PC-3 (cell line): ENCODE results near the gene CFAP57. TPM values are rescaled to one million over a fixed set of nuclear protein-coding genes. Genes with fewer than 3 reads are reported as not detected.

Experiments
- ATAC-seq: fragments of 200-7000 bp; cut with Tn5 transposase; 2 replicates; pipeline ENCODE4 v1.9.1; 2020; ENCODE audit warnings: mild to moderate bottlenecking, moderate library complexity
- BruUV-seq: library from RNA; stranded (reverse); fragments of 400-500 nt; replicated peaks from 2 replicates; lab custom pipeline; 2021; lab: Mats Ljungman, UMichigan
- CTCF ChIA-PET: fragments of 300-600 bp; sonication (Branson Sonifier 250); formaldehyde crosslinking; loops from one replicate; lab custom pipeline; 2022; ENCODE audit warnings: antibody characterized with exemption; lab: Charles Lee
- POLR2A ChIA-PET: fragments of 300-600 bp; sonication (Branson Sonifier 250); formaldehyde crosslinking; loops from one replicate; lab custom pipeline; 2022; ENCODE audit warnings: antibody characterized with exemption; ENCODE audit not compliant: unreplicated experiment; lab: Charles Lee
- DNase-seq: peaks from one replicate; pipeline ENCODE4 v3.0.0-alpha.2; 2015
- H2AFZ ChIP-seq: fragments of 300-600 bp; sonication (generic); 2 replicates; pipeline ENCODE4 v1.6.0; 2016; ENCODE audit warnings: antibody characterized with exemption, low read length
- H3F3A ChIP-seq: fragments of 300-600 bp; sonication (generic); one replicate; pipeline ENCODE4 v1.6.0; 2017; ENCODE audit warnings: antibody characterized with exemption, low read length, control low read depth, mild to moderate bottlenecking; ENCODE audit not compliant: unreplicated experiment
- H3K27ac ChIP-seq: fragments of 300-600 bp; sonication (generic); 2 replicates; pipeline ENCODE4 v1.5.1; 2016; ENCODE audit warnings: mild to moderate bottlenecking, low read length
- H3K27me3 ChIP-seq: fragments of 300-600 bp; sonication (generic); 2 replicates; pipeline ENCODE4 v1.6.1; 2016; ENCODE audit warnings: low read length, mixed read lengths
- H3K36me3 ChIP-seq: fragments of 300-600 bp; sonication (generic); 2 replicates; pipeline ENCODE4 v1.6.1; 2016; ENCODE audit warnings: low read depth, mixed run types, low read length, mixed read lengths
- H3K4me1 ChIP-seq: fragments of 300-600 bp; sonication (generic); 2 replicates; pipeline ENCODE4 v1.5.1; 2016; ENCODE audit warnings: low read length; ENCODE audit not compliant: insufficient read depth
- H3K4me2 ChIP-seq: fragments of 300-600 bp; sonication (generic); 2 replicates; pipeline ENCODE4 v1.6.0; 2016; ENCODE audit warnings: low read length
- H3K4me3 ChIP-seq: fragments of 300-600 bp; sonication (generic); 2 replicates; pipeline ENCODE4 v1.5.1; 2016; ENCODE audit warnings: mild to moderate bottlenecking, low read length, mixed read lengths
- H3K79me2 ChIP-seq: fragments of 300-600 bp; sonication (generic); 2 replicates; pipeline ENCODE4 v1.6.1; 2017; ENCODE audit warnings: low read length, mixed read lengths
- H3K9ac ChIP-seq: fragments of 300-600 bp; sonication (generic); 2 replicates; pipeline ENCODE4 v1.6.0; 2016; ENCODE audit warnings: mild to moderate bottlenecking, low read length
- H3K9me2 ChIP-seq: fragments of 300-600 bp; sonication (generic); replicated peaks from 2 replicates; pipeline ENCODE4 v1.6.1; 2016; ENCODE audit warnings: mixed run types, low read length, mixed read lengths
- H3K9me3 ChIP-seq: fragments of 300-600 bp; sonication (generic); 2 replicates; pipeline ENCODE4 v1.6.1; 2016; ENCODE audit warnings: low read length, mixed read lengths
- H4K20me1 ChIP-seq: fragments of 300-600 bp; sonication (generic); 2 replicates; pipeline ENCODE4 v1.6.1; 2016; ENCODE audit warnings: low read length, mixed read lengths
- CTCF ChIP-seq: fragments of 300-600 bp; sonication (generic); conservative IDR thresholded peaks from 2 replicates; pipeline ENCODE4 v1.5.1; 2017; ENCODE audit warnings: antibody characterized with exemption, low read depth, mild to moderate bottlenecking, low read length
- EZH2 ChIP-seq: fragments of 300-600 bp; sonication (generic); IDR thresholded peaks from one replicate; pipeline ENCODE4 v1.6.1; 2017; ENCODE audit warnings: antibody characterized with exemption, mild to moderate bottlenecking, low read length; ENCODE audit not compliant: unreplicated experiment
- EZH2phosphoT487 ChIP-seq: fragments of 300-600 bp; sonication (generic); IDR thresholded peaks from 2 replicates; pipeline ENCODE4 v1.6.1; 2018; ENCODE audit warnings: mild to moderate bottlenecking, antibody characterized with exemption, low read length, borderline replicate concordance
- intact Hi-C: fragments of 100-400 bp; cut with micrococcal nuclease; formaldehyde crosslinking; loops from 2 replicates; pipeline ENCODE4 v1.9.0; 2023
- total RNA-seq: library from RNA; depleted of rRNA; stranded (reverse); fragments of >200 nt; gene quantifications from 2 replicates; pipeline ENCODE4 v1.2.3, GENCODE V29; 2014

The CFAP57 gene
- total RNA-seq, 1 experiment from 2014 or later, result 1.2 TPM

- TF ChIP-seq CTCF (0 out of 2 replicates have a peak, but pooled peaks have one; percentile 17), EZH2 (no peak)
- POLR2A ChIA-PET, result no interaction called here
- intact Hi-C loops, result no loop called here
- Histone ChIP-seq H3F3A (no peaks in the 10 kb centered on the region), H3K4me3 (no peak overlapping the region), H3K27ac (no peak overlapping the region), H3K9me3 (peaks cover 12% of the 10 kb centered on the region), H3K4me2 (no peak overlapping the region), H3K27me3 (no peaks in the 10 kb centered on the region), H3K9ac (no peak overlapping the region), H4K20me1 (no peaks in the 10 kb centered on the region), H3K4me1 (no peaks in the 10 kb centered on the region), H3K9me2 (no peaks in the 10 kb centered on the region), H3K79me2 (no peaks in the 10 kb centered on the region), H2AFZ (no peak overlapping the region), H3K36me3 (no peaks in the 10 kb centered on the region)
- CTCF ChIA-PET, result no interaction called here
- DNase-seq, result no peak
- ATAC-seq, result no peak
- no TSS peak for BruUV-seq
Measured at GRCh38 chr1:43197343-43198127, 25.4 kb downstream of the CFAP57 start.

DNA sequence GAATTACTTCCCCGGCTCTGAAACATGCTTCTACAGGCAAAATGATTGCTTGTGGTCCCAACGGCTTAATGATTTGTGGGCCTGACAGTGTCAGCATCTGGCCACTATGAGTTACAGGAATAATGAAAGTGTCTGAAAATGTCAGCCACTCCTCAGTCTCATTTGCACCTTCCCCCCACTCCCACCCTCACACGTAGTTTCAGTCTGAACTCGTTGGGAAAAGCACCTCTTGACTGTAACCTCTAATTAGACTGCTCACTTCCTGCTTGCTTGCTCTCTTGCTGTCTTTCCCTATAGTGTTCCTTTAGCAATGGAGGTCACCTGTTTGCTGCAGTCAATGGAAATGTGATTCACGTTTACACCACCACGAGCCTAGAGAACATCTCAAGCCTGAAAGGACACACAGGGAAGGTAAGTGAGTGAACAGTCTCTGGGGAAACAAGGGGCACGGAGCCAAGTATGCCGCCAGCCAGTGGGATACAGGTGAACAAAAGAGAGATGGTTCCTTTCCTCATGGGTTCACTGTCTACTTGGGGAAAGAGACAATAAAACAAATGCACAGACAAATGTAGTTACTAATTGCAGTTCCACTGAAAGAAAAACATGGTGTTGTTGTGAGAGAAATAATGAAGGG lies 27.1 kb downstream of the CFAP57 start:
- CTCF ChIA-PET, result no interaction called here
- Histone ChIP-seq H3K27ac (no peak overlapping the region), H3K9me2 (no peaks in the 10 kb centered on the region), H3K27me3 (no peaks in the 10 kb centered on the region), H3K4me1 (no peaks in the 10 kb centered on the region), H3K4me2 (no peak overlapping the region), H3K9ac (no peak overlapping the region), H4K20me1 (no peaks in the 10 kb centered on the region), H3K36me3 (no peaks in the 10 kb centered on the region), H3K4me3 (no peak overlapping the region), H3K9me3 (peaks cover 9% of the 10 kb centered on the region), H3K79me2 (no peaks in the 10 kb centered on the region), H2AFZ (no peak overlapping the region), H3F3A (no peaks in the 10 kb centered on the region)
- no peak for ATAC-seq
- intact Hi-C loops, result no loop called here
- no peak for DNase-seq
- TF ChIP-seq EZH2phosphoT487, result no peak
- TF ChIP-seq CTCF, result no peak
- no peak for TF ChIP-seq EZH2
- BruUV-seq, result no TSS peak
- POLR2A ChIA-PET, result no interaction called here

DNA sequence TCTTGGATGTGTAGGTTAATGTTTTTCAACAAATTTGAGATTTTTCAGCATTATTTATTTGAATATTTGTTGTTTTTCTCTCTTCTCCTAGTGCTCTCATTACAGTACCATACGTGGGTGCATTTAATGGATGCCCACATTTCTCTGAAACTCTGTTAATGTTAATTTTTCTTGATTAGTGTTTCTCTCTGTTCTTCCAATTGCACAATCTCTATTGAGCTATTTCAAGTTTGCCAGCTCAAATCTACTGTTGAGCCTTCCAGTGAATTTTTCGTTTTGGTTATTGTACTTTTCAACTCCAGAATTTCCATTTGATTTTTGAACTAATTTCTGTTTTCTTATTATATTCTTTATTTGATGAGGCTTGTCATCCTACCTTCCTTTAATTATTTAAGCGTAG lies 31.7 kb downstream of the CFAP57 start:
- DNase-seq, result no peak
- H3F3A ChIP-seq, result peaks cover 22% of the 10 kb centered on the region
- no peak overlapping the region for H3K27ac ChIP-seq
- no peaks in the 10 kb centered on the region for H3K9me2 ChIP-seq
- no peaks in the 10 kb centered on the region for H3K36me3 ChIP-seq
- no peak for ATAC-seq
- ChIA-PET CTCF (no interaction called here), POLR2A (no interaction called here)
- BruUV-seq, result no TSS peak
- H3K9me3 ChIP-seq, result no peaks in the 10 kb centered on the region
- peaks cover 31% of the 10 kb centered on the region for H3K4me1 ChIP-seq
- intact Hi-C loops, result no loop called here
- H3K4me3 ChIP-seq, result no peak overlapping the region
- H4K20me1 ChIP-seq, result no peaks in the 10 kb centered on the region
- no peak overlapping the region for H3K9ac ChIP-seq
- no peaks in the 10 kb centered on the region for H3K27me3 ChIP-seq
- TF ChIP-seq EZH2 (no peak), CTCF (no peak), EZH2phosphoT487 (no peak)
- H2AFZ ChIP-seq, result no peak overlapping the region
- no peaks in the 10 kb centered on the region for H3K79me2 ChIP-seq
- no peak overlapping the region for H3K4me2 ChIP-seq
